ENCODE measurements around the gene MARCHF3.
"Not testable (repeated sequence)": the region's sequence is repeated elsewhere in the genome, so short reads cannot be mapped to it uniquely, and the experiment has no call there.

Gene MARCHF3

DNA sequence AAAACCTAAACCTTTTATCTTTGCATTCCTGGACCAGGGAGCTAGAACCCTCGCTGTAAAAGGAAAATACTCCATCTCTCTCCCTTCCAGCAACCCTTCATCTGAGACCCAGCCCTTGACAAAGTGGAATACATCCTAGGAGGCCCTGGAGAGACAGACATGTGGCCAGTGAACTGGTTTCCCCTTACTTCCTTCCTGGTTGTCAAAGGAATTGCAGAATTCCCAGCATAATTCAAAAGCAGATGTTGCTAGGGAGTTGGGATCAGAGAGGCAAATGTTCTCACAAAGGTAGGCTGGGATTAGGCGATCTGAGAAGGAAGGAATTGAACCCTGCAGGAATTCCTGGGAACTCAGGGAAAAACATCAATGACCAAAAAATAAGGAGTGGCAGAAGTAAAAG is 80.9 kb downstream of the MARCHF3 start:
- DNase-seq, result no peak

DNA sequence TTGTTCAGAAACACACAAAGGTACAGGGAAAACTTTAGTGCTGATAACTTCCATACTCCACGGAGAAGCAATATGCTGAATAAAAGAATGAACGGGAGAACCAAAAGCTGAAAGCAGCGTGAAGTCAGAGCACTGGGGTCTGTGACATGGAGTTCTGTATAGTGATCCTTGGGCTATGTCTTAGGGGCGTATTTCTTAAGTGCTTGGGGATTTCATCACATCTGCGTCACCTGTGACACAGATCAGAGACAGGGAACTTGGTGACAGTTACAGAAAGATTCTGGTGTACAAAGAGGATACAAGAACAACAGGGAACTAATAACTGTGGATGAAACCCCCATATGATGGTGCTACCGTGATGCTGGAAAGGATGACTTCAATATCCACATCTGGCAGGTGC is 81.9 kb downstream of the MARCHF3 start:
- no peak for DNase-seq

DNA sequence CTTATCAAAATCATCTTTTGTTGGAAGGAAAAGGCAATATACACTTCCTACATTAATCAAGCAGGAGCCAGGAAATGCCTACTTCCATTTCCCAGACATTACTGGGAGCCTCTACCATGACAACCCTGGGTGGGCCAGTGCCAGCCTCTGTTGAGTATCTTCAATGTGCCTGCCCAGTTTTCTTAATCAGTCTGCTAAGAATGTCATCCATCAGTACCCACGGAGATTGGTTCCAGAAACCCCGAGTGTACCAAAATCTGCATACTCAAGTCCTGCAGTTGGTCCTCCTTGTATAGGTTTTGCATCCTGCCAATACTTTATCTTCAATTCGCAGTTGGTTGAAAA is 82.4 kb downstream of the MARCHF3 start:
- DNase-seq, result no peak

DNA sequence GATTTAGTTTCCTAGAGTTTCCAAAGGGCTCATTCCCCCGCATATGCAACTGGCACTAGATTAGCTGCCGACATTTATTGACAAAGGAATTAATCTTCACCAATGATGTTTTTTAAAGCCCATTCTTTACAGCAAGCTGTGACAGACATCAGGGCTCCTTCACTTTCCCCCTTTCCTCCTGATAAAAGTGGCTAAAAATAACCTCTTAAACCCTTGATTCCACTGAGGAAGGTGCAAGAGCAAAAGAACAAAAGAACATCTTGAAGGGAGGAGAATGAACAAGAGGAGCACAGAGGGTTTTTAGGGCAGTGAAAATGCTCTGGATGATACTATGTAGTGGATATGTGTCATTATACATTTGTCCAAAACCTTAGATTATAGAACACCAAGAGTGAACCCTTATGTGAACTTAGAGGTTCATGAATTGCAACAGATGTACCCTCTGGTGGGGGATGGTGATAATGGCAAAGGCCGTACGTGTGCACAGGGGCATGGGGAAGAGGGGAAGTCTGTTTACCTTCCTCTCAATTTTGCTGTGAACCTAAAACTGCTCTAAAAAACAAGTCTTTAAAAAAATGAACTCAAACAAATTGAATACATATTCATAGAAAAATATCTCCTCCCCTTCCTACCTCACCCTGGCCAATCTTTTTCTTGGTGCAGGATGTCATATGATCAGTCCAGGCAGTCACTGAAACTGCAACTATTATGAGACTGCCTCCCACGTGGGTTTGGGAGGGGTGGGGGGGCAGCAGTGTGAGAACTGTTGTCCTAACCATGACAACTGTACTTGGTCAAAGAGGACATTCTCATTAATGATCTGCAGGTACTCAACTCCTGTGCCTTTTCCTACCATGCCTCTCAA is 83.0 kb downstream of the MARCHF3 start:
- no peak for DNase-seq

DNA sequence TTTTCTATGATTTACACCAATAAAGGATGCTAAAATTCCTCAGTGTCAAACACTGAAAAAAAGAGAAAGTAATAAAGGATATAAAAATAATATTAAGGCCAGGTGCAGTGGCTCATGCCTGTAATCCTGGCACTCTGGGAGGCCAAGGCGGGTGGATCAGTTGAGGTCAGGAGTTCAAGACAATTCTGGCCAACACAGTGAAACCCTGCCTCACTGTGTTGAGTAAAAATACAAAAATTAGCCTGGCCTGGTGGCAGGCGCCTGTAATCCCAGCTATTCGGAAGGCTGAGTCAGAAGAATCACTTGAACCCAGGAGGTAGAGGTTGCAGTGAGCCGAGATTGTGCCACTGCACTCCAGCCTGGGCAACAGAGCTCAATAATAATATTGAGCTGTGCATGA is 87.5 kb downstream of the MARCHF3 start:
- DNase-seq, result not testable (repeated sequence)

DNA sequence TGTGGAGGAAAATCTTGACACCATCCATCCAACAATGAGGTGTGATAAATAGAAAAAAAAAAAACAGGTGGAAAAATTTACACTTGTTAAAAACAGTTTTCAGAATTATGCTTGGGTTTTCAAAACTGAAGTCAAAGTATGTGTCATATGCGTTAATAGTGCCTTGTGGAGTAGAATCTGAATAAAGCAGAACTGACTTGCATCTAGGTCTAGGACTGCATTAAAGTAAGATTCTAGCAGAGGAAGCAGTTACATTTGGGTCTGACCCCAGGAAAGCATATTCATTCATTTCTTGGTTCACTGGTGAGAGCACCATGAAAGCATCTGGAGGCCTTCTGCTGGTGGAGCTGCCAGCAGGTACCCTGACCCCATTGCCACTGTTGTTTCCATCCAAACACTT is 89.0 kb downstream of the MARCHF3 start:
- DNase-seq, result no peak

DNA sequence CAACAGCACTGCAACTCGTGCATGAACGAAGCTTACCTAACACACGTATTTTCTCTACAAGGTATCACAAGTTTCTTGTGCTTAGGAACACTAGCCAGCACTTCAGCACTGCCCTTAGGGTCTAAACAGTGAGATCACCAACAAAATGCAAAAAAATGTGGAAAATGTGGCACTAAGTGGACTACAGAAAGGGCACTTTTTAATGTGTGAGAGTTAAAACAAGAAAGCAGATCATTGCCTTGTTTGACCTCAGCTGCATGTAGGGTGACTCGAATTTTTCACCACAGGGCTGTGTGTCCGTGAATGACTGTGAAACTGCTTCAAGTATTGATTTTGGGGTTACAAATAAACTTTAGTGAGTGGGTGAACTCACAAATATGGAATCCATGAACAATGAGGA is 90.5 kb downstream of the MARCHF3 start:
- DNase-seq, result no peak

DNA sequence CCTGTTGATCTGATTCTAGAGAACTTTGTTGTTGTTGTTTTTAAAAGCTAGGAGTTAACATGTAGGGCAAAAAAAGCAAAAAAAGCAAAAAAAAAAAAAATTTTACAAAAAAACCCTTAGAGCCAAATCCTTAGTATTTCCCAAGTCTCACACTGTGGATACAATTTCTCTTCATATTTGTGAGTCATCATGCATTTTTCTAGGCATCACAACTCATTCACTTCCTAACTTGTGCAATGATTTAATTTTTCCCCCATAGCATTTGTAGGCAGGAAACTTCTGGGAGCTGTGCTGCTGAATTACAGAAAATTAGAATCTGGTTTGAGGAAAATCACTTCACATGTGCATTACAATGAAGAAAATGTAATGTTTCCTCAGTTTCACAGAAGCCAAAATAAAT is 91.9 kb downstream of the MARCHF3 start:
- DNase-seq, result no peak

DNA sequence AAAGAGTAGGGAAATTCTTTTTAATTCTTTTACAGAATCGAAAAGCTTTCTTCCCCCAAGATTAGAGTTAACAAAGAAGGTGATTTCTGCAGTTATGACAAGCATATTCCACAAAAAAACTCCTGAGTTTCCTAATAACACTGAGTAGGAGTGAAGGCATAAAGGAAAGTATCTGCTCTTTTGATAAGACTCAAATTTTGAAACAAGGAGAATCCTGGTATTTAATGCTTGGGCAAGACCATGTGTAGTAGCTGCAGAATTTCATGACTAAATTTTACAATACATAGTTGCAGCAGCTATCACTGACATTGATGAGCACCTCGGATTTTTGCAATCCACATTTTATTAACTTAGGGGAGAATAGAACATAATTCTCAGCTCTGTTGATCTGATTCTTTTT is 92.6 kb downstream of the MARCHF3 start:
- no peak for DNase-seq

DNA sequence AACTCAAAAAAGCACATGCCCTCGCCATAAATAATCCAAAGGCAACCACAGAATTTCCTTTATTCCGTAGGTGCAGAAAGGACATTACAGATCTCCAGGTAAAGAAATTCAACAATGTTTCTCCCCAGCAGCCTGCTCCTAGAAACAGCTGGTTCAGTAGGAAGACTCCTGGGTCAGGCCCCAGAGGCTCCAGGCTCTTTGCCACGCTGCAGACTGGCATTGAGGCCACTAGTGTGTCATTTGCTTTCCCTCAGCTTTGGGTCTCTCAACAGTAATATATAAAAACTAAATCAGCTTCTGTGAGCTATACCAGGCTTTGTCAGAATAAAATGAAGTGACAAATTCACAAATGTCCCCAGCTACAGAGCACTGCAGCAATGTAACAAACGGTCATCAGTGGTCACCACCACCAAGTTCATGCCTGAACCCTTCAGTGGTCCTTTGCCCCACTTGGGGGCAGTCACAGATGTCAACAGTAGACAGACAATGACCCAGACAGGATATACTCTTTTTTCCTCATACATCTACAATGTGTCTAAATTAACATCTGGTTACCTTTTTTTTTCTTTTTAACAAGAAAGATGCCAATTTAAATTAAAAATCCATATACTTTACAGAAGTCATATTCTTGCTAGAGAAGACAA is 93.5 kb downstream of the MARCHF3 start:
- no peak for DNase-seq

DNA sequence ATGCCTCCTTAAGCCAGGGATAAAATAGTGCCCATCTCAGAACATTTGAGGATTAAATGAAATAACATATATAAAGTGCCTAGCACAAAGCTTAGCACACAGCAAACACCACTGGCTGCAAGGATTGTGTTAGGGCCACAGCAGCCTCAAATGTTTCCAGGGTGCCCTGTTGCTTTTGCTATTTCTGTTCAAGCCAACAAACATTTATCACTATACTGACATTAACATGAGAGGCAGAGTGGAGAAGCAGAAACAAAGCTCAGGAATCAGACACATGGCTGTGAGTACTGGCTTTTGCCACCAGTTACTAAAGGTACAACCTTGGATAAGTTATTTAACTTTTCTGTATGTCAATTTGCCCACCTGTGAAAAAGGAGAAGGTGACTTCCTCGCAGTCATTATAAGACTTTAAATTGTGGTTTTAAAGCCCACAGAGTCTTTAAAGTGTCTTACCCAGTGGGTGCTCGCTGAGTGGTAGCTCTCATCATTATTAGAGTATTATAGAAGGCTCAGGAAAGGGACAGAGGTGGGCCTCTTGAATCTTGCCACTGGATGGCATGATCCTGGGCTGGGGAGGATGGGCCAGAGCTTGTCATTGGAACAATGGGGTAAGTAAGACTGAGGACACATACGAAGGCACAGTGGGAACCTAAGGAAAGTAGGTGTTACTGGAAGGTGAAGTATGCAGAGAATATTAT is 98.2 kb downstream of the MARCHF3 start:
- DNase-seq, result no peak

DNA sequence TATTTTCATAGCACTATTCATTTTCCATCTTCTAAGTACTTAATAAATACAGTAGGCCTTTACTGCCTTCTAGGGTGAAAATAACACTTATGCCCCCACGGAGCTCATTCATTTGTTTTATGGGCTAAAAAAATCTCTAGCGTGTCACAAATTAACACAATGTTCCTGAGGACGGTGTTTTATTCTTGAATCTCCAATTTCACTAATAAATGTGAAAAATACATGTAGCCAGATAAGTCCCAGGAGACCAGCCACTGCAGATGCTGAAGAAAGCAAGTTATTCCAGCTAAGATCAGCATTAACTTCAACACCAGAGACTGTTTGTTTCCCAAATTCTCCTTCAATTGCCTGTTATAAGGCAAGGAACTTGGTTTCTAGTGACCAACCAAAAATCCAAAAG is 102.3 kb downstream of the MARCHF3 start:
- DNase-seq, result no peak

DNA sequence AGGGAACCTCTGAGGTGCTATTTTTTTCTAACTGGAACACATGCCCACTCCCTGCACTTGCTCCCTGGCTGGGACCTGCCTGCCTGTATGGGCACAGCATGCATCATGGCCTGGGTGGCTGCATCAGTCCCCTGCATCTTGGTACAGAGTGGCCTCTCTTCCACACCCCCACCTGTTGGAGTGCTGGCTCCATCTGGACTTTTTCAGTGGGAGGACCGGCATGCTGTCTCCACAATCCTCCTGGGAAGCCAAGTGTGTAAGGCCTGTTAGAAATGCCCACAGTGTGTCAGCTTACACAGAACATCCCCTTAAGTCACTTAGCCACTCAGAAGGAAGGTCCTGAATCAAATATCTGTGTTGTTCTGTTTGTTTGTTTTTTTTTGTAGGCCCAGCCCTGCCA is 102.9 kb downstream of the MARCHF3 start:
- no peak for DNase-seq

DNA sequence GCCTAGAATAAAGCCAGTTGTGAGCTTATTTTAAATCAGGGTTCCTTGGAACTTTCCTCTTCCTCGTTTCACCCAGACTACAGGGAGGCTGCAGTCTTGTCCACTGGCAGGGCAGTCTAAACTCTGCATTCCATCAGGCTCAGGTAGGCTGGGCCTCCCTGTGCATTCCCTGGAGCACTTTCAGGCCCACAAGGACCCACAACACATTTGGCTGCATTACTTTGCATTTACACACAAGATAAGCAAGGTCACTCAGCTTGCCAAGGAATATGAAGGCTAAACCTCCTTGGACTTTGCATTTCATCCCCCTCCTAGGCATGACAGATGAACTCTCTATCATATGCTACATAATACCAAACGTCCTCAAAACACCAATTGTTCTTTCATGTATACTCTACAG is 104.2 kb downstream of the MARCHF3 start:
- DNase-seq, result no peak

DNA sequence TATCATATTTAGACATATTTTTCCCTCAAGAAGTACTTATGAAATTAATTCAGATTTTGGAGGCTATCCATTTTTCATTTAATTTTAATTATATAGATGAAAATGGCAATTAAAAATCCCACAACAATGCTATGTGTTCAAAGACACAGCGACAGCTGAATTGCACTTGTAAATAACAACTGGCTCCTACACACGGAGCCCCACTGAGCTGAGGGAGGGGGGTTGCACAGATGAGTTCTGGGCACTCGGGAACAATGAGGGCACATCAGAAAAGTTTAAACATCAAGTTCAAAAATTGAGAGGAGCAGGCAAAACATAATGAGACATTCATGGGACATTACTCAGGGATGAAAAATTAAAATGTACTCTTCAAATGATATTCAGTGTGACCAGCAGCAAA is 104.9 kb downstream of the MARCHF3 start:
- no peak for DNase-seq

DNA sequence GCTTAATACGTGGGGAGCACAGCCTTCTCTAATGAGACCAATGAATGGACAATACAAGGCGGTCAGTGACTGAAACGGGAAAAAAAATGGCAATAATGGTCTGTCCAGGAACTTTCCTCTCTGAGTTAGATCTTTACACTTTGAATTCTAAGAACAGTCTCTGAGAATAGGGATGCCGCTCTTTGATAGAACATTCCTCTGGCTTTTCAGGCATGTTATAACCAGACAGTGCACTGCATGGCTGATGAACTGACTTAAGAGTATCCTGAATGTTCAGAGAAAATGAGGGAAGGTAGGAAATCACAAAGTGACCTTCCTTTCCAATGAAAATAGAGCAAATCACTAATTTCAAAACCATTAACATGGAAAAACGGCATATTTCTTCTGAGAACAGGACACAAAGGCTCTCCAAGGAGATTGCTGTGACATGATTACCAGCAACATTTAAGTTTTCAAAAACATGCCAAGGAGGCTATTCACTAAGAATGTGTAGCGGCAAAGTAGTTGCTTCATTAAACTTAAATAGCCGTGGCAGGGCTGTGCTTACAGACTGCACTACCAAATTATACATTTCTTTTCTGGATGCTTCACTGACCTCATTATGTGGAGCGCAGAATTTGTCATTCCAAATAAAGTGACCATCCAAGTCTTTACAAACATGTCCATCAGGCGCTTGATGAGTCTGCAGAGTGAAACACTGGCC is 105.9 kb downstream of the MARCHF3 start:
- no peak for DNase-seq

DNA sequence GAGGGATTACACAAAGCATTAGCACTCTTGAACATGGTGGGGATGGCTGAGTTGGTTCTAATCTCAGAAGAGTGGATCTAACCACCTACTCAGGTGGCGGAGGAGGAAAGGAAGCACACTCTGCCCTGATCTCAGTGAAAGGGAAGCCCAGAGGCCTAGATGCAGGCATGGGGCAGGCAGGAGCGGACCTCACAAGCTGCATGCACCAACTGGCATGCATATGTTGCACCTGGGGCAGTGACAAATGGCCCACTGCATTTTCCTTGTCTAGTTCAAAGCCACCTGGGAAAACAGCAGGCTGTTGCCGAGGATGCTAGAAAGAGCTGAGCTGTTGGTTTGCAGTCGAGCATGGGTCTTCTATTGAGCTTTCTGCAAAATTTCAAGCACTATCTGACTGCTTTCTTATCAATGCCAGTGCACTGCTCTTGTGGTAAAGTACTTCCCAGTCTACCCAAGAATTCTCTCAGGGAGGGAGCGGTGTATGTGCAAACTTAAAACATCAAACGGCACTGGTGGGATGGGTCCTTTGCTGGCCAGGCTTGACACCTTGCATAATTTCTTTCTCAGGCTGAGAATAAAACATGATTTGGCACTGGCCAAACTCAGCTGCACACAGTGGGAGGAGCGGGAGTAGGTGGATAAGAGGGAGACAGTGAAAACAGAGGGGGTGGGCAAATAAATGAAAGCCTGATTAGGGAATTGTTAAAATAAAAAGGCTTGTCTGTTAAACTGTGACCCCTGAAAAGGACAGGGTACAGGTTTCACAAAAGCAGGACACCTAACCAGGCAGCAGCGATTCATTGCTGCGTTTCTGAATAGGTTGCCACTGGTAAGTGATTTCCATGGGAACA is 108.9 kb downstream of the MARCHF3 start:
- DNase-seq, result no peak

DNA sequence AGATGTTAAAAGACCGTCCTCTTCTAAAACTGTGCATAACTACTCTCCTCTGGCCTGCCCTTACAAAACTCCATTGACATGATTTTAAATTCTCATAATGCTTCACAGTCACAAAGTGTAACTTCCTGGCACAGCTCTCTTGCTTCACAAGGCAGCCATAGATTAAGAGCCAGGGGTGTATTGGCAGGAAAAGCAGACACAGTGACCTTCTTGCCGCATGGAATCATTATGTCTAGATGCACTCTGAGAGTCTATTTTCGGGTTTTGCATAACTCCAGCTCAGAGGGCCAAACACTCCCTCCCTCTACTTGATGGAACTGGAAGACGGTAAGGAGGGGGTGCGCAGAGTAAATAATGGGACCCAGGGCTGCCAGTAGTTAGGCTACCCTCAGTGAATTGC is 110.1 kb downstream of the MARCHF3 start:
- DNase-seq, result peak; percentile 83

DNA sequence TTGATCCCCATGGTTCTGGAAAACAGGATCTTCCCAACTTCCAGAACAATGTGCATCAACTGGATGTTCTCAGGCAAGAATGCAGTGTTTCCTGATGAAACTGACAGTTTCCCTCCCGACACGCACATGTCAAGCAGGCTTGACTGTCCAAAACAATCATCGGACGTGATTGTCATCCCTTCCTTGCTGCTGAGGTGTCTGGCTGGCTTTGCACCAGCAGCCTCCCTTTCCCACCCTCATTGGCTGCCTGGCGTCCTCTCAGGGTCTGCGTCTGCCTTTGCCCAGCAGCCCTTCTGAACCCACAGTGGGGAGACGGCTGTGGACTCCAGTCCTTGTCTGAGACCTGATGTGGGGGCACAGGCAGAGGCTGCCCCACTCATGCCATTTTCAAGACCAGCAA is 110.8 kb downstream of the MARCHF3 start:
- DNase-seq, result peak; percentile 36

DNA sequence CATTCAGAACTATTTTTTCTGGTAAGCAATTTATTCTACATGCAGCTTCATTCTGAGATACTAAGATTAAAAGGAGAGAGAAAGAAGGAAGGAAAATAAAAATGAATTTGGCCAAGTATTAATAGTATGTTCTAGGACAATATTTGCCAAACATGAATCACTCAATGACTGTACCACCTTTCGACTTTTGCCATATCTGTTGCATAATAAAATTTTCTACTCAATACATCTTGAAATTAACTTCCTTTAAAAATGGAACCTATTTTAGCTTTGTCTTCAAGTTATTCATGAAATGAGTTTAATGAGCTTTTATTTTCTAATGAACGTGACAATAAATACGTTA is 111.8 kb downstream of the MARCHF3 start:
- no peak for DNase-seq

DNA sequence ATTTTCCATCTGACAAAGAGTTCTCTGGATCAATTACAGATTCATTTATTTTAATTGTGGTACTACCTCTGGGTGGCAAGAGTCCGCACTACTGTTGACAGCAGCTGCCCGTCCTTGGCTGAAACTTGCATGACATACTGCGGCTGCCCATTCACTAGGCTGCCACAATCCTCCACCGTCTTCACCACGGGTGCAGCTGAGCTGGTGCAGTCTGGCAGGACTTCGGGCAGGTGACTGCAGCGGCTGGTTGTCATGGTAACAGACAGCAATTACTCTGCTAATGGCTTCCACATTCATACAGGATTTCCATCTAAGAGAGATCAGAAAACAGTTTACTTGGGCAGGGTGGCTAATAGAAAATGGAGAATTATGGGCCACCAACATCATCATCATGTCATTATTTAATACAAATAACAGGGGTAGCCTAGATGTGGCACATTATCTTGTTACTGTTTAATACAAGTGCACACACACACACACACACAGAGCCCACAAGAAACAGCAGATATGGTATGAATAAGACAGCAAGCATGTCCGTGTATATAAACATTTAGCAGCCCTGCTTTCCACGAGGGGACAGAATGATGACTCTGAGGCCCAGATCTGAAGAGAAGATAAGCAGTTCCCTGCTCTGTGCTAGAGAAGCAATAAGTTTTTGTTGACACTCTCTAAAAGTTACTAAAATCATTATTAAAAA is 112.3 kb downstream of the MARCHF3 start:
- DNase-seq, result peak; percentile 43

DNA sequence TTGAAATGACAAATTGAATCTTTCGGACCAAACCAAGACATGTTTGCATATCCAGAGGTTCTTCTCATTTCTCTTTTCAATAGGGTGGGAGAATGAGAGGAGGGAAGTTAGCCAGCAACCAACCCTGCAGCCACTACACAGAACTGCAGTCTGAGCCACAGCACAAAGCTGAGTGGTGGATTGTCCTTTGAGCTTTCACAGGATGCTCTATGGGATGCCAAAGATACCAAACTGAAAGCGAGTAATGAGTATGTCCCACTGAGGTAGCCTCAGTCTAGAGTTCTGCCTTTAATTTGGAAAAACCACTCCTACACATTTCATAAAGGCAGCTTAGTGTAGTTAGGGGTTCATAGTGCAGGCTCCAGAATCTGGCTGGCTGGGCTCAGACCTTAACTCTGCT is 114.9 kb downstream of the MARCHF3 start:
- DNase-seq, result no peak

All from left hindlimb (tissue), 1 donor.